ENCODE data around the gene MAP3K10. TPM values are rescaled to one million over a fixed set of nuclear protein-coding genes. Genes with fewer than 3 reads are reported as not detected.

Gene MAP3K10
- total RNA-seq, 2 experiments from 2014 or later, result 10.9 to 11.0 TPM

DNA sequence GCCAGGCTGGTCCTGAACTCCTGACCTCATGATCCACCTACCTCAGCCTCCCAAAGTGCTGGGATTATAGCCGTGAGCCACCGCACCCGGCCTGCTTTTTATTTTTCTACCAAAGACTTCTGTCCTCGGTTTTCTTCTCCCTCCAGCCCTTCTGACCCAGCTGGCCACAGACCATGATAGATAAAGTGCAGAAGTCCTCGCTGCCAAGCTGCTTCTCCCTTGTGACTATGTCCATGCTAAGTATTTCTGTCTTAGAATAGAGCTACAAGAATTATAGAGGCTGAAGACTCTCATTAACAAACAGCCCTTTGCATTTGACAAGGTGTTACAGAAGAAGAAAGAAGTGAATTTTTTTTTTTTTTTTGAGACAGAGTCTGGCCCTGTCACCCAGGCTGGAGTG is 15.4 kb upstream of the MAP3K10 start:
- intact Hi-C loops (cut with micrococcal nuclease), result no loop called here
- Mint-ChIP-seq H3K4me3 (no peak overlapping the region), H3K36me3 (no peaks in the 10 kb centered on the region), H3K9me3 (no peaks in the 10 kb centered on the region), H3K4me1 (ENCODE audit: low read depth) (no peaks in the 10 kb centered on the region), H3K27ac (no peak overlapping the region), H3K27me3 (peaks cover 6% of the 10 kb centered on the region)
- DNase-seq, result no peak
- ChIA-PET CTCF (interaction anchor here (2.8 kb wide), 1 partner anchor 36 kb away, joined by 8 read pairs; no protein-coding TSS in a partner anchor), POLR2A (no interaction called here)

DNA sequence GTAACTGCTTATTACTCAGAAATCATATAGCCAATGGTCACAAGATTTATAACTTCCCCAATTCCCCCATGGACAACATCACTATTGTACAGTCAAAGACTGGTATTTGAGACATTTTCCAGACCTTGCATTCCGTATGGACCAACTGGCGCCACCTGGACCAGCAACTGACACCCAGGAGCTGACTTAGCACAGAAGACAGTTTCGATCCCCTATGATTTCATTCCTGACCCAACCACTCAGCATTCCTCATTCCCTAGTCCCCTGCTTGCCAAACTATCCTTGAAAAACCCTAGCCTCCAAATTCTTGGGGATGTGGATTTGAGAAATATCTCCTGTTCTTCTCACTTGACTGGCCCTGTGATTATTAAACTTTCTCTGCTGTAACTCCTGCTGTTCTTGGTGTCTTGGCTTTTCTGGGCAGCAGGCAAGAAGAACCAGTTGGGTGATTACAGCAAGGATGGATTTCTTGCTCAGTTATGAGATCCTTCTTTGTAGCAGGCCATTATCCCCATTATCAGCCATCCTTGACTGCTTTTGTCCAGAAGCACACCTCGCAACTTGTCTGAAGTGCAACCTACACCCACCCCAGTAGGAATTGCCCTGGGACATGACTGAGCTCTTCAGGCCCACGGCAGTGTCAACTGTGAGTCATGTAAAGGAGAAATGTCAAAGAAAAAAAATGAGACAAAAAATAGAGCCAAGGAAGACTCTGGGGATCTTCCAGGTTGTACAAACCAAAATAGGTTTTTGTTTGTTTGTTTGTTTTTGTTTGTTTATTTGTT is 13.7 kb upstream of the MAP3K10 start:
- Mint-ChIP-seq H3K9me3 (no peaks in the 10 kb centered on the region), H3K27me3 (peaks cover 6% of the 10 kb centered on the region), H3K36me3 (no peaks in the 10 kb centered on the region), H3K4me1 (ENCODE audit: low read depth) (no peaks in the 10 kb centered on the region), H3K4me3 (no peak overlapping the region), H3K27ac (no peak overlapping the region)
- ChIA-PET CTCF (interaction anchor here (1.1 kb wide), 1 partner anchor 10 kb away, joined by 3 read pairs; no protein-coding TSS in a partner anchor), POLR2A (no interaction called here)
- no peak for DNase-seq
- intact Hi-C loops (cut with micrococcal nuclease), result no loop called here

DNA sequence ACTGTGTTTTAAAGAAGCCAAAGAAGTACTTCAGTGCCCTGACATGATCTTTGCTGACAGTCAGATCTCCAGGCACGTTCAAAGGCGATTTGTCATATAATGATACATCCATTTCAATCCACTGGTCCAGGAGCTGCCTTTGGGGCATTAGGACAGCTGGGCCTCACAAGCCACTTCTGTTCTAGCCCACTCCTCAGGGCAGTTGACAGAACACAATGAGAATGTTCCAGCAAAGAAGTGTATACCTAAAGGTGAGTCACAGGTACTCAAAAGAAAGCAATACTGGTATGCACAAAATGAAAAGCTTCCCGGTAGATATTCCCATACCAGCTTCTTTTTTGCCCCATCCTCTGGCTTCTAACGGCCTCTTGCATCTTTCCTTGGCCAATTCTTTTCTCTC is 12.5 kb upstream of the MAP3K10 start:
- ChIA-PET POLR2A (no interaction called here), CTCF (interaction anchor here (1.0 kb wide), 1 partner anchor 34 kb away, joined by 3 read pairs; no protein-coding TSS in a partner anchor)
- intact Hi-C loops (cut with micrococcal nuclease), result no loop called here
- peaks cover 6% of the 10 kb centered on the region for H3K27me3 Mint-ChIP-seq
- no peaks in the 10 kb centered on the region for H3K4me1 Mint-ChIP-seq (ENCODE audit: low read depth)
- H3K27ac Mint-ChIP-seq, result no peak overlapping the region
- H3K36me3 Mint-ChIP-seq, result no peaks in the 10 kb centered on the region
- H3K4me3 Mint-ChIP-seq, result no peak overlapping the region
- no peaks in the 10 kb centered on the region for H3K9me3 Mint-ChIP-seq
- DNase-seq, result no peak

DNA sequence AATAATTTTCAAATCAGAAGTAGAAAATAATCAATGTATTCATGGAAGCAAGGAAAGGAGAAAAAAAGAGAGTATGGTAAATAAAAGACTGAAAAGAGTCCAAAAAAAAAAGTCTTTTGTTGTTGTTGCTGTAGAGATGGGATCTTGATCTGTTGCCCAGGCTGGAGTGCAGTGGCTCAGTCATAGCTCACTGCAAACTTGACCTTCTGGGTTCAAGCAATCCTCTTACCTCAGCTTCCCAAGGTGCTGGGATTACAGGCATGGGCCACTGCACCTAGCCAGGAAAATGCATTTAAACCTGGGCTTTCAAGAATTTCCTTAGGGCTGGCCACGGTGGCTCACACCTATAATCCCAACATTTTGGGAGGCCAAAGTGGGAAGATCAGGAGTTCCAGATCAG is 7.0 kb upstream of the MAP3K10 start:
- Mint-ChIP-seq H3K27me3 (peaks cover 2% of the 10 kb centered on the region), H3K27ac (no peak overlapping the region), H3K36me3 (no peaks in the 10 kb centered on the region), H3K4me3 (no peak overlapping the region), H3K9me3 (no peaks in the 10 kb centered on the region), H3K4me1 (ENCODE audit: low read depth) (no peaks in the 10 kb centered on the region)
- CTCF ChIA-PET, result interaction anchor here (1.1 kb wide), 1 partner anchor 121 kb away, joined by 4 read pairs; no protein-coding TSS in a partner anchor
- POLR2A ChIA-PET, result no interaction called here
- no peak for DNase-seq
- intact Hi-C loops (cut with micrococcal nuclease), result no loop called here

DNA sequence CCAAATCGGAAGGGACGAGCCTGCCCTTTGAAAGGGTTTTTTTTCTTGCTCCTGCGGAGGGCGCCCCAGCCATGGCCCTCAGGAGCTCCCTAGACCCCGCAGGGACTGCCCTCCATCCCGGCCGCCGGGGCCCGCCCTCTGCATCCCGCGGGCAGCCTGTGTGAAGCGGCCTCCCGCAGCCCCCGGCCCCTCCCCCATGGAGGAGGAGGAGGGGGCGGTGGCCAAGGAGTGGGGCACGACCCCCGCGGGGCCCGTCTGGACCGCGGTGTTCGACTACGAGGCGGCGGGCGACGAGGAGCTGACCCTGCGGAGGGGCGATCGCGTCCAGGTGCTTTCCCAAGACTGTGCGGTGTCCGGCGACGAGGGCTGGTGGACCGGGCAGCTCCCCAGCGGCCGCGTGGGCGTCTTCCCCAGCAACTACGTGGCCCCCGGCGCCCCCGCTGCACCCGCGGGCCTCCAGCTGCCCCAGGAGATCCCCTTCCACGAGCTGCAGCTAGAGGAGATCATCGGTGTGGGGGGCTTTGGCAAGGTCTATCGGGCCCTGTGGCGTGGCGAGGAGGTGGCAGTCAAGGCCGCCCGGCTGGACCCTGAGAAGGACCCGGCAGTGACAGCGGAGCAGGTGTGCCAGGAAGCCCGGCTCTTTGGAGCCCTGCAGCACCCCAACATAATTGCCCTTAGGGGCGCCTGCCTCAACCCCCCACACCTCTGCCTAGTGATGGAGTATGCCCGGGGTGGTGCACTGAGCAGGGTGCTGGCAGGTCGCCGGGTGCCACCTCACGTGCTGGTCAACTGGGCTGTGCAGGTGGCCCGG is 815 bp downstream of the MAP3K10 start:
- H3K27me3 Mint-ChIP-seq, result no peaks in the 10 kb centered on the region
- H3K4me1 Mint-ChIP-seq (ENCODE audit: low read depth), result peaks cover 20% of the 10 kb centered on the region
- H3K9me3 Mint-ChIP-seq, result no peaks in the 10 kb centered on the region
- H3K27ac Mint-ChIP-seq, result no peak overlapping the region
- peak overlapping the region; percentile 57 for H3K4me3 Mint-ChIP-seq
- intact Hi-C loops (cut with micrococcal nuclease), result loop anchor here (5.0 kb wide), 1 partner anchor 100 kb away; the partner anchor contains the start of gene ZNF780A
- DNase-seq, result peak; percentile 38
- ChIA-PET POLR2A (interaction anchor here (0.5 to 0.7 kb wide), 3 partner anchors 48 to 1355 kb away, joined by 3 to 4 read pairs (median 3); partner anchors contain the start of gene C19orf47), CTCF (interaction anchor here (0.6 to 2.6 kb wide), 2 partner anchors 51 to 130 kb away, joined by 3 to 21 read pairs; no protein-coding TSS in a partner anchor)
- H3K36me3 Mint-ChIP-seq, result no peaks in the 10 kb centered on the region

DNA sequence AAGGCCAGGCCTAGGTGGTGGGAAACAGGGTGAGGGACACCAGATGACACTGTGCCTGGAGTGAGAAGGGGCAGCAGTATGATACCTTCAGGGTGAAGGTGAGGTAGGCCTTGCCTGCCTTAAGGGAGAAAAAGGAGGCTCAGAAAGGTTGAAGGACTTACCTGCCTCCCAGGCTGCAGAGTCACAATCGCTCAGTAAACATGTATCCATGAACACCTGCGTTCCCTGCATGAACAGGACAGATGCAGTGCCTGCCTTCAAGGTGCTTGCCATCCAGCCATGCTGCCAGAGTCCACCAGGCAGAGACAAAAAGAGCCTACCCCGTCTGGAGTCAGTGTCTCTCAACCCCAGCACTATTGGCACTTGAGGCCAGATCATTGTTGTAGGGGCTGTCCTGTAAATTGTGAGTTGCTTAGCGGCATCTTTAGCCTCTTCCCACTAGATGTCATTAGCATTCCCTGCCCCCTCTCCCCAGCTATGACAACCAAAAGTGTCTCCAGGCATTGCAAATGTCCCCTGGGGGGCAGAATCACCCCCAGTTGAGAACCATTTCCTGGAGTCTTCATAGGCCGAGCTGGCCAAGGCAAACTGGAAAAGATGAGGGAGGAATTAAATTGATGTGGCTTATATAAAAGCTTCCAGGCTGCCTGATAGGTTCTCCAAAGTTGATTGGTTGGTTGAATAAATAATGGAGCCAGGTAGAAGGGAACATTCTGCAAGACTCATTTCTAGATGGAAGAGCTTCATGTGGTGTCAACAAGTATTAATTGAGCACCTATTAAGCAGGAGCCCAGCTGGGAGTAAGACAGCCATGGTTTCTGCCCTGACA is 1.7 kb downstream of the MAP3K10 start:
- Mint-ChIP-seq H3K4me3 (peak overlapping the region; percentile 57), H3K27ac (no peak overlapping the region), H3K36me3 (no peaks in the 10 kb centered on the region), H3K9me3 (no peaks in the 10 kb centered on the region), H3K4me1 (ENCODE audit: low read depth) (peaks cover 20% of the 10 kb centered on the region), H3K27me3 (no peaks in the 10 kb centered on the region)
- intact Hi-C loops (cut with micrococcal nuclease), result loop anchor here (5.0 kb wide), 1 partner anchor 101 kb away; the partner anchor contains the start of gene ZNF780A
- ChIA-PET POLR2A (no interaction called here), CTCF (interaction anchor here (0.5 kb wide), 1 partner anchor 49 kb away, joined by 5 read pairs; no protein-coding TSS in a partner anchor)
- no peak for DNase-seq

DNA sequence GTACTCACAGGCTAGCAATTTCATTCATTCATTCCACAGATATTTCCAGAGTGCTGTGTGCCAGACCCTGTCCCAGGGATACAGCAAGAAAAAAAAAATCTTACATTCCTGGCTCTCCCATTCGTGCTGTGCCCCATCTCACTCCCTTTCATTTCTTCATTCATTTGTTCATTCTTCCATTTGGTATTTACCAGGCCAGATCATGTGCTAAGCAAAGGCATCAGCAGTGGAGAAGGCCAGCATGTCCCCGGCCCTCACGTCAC is 2.3 kb downstream of the MAP3K10 start:
- Mint-ChIP-seq H3K9me3 (no peaks in the 10 kb centered on the region), H3K27me3 (no peaks in the 10 kb centered on the region), H3K27ac (no peak overlapping the region), H3K36me3 (no peaks in the 10 kb centered on the region), H3K4me1 (ENCODE audit: low read depth) (peaks cover 20% of the 10 kb centered on the region), H3K4me3 (no peak overlapping the region)
- DNase-seq, result no peak
- CTCF ChIA-PET, result no interaction called here
- POLR2A ChIA-PET, result no interaction called here
- intact Hi-C loops (cut with micrococcal nuclease), result loop anchor here (5.0 kb wide), 1 partner anchor 101 kb away; the partner anchor contains the start of gene ZNF780A

DNA sequence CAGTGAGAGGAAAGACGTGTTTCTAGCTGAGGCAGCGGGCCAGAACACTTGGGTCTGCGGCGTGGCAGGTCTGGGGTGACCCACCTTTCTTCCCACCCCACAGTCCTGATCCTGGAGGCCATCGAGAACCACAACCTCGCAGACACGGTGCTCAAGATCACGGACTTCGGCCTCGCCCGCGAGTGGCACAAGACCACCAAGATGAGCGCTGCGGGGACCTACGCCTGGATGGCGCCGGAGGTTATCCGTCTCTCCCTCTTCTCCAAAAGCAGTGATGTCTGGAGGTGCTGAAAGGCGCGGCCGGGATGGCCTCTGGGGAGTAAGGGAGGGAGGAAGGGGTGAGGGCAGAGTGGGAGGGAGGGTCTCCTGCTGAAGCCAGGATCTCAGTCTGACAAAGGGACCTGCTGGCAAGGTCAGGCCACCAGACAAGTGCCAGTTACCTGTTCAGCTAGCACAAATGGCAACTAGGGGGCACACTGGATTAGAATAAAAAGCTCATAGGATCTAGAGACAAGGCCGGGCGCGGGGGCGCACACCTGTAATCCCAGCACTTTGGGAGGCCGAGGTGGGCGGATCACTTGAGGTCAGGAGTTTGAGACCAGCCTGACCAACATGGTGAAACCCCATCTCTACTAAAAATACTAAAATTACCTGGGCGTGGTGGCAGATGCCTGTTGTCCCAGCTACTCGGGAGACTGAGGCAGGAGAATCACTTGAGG is 7.2 kb downstream of the MAP3K10 start:
- intact Hi-C loops (cut with micrococcal nuclease), result no loop called here
- Mint-ChIP-seq H3K9me3 (no peaks in the 10 kb centered on the region), H3K27ac (no peak overlapping the region), H3K27me3 (no peaks in the 10 kb centered on the region), H3K4me3 (no peak overlapping the region), H3K4me1 (ENCODE audit: low read depth) (peaks cover 6% of the 10 kb centered on the region), H3K36me3 (peaks cover 2% of the 10 kb centered on the region)
- ChIA-PET POLR2A (no interaction called here), CTCF (no interaction called here)
- DNase-seq, result no peak

DNA sequence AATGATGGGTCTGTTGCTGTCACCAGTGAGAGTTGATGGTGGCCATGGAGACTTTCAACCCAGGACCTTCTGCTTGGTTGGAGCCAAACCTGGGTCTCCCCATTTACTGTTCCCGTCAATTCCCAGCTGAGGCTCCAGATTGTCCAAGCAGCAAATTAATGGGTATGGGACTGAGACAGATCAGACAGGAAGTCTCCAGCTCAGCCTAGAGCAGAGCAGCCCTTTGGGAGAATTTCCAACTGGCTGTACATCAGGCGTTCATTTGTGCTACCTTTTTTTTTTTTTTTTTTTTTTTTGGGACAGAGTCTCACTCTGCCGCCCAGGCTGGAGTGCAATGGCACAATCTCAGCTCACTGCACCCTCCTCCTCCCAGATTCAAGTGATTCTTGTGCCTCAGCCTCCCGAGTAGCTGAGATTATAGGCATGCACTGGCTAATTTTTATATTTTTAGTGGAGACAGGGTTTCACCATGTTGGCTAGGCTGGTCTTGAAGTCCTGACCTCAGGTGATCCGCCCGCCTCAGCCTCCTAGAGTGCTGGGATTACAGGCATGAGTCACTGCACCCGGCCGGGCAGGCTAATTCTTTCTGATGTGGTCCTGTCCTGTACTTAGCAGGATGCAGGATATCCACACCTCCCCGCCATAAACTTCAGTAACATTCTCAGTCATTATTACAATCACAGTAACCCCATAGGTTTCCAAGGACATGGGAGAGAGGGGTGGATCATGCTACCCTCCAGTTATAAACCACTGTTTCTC is 9.3 kb downstream of the MAP3K10 start:
- CTCF ChIA-PET, result interaction anchor here (1.6 kb wide), 1 partner anchor 61 kb away, joined by 4 read pairs; no protein-coding TSS in a partner anchor

DNA sequence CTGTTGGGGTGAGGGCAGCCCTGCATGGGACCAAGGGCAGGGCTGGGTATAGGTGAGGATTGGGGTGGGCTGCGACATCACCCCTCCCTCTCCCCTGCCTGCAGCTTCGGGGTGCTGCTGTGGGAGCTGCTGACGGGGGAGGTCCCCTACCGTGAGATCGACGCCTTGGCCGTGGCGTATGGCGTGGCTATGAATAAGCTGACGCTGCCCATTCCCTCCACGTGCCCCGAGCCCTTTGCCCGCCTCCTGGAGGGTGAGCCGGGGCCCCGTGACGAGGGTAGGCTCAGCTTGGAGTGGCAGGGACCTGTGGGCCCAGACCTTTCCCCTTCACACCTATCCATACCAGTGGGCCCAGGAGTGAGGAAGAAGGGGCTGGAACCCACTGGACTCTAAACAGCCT is 13.2 kb downstream of the MAP3K10 start:
- Mint-ChIP-seq H3K27me3 (no peaks in the 10 kb centered on the region), H3K27ac (no peak overlapping the region), H3K9me3 (no peaks in the 10 kb centered on the region), H3K4me1 (ENCODE audit: low read depth) (no peaks in the 10 kb centered on the region), H3K36me3 (peaks cover 7% of the 10 kb centered on the region), H3K4me3 (no peak overlapping the region)
- no peak for DNase-seq
- ChIA-PET POLR2A (no interaction called here), CTCF (no interaction called here)
- intact Hi-C loops (cut with micrococcal nuclease), result no loop called here

More for the DNA sequence above, 9.3 kb downstream of the MAP3K10 start:
- H3K36me3 Mint-ChIP-seq, result peaks cover 6% of the 10 kb centered on the region
- no peak overlapping the region for H3K4me3 Mint-ChIP-seq
- no peaks in the 10 kb centered on the region for H3K4me1 Mint-ChIP-seq (ENCODE audit: low read depth)
- H3K27me3 Mint-ChIP-seq, result no peaks in the 10 kb centered on the region
- POLR2A ChIA-PET, result no interaction called here
- intact Hi-C loops (cut with micrococcal nuclease), result no loop called here
- no peak overlapping the region for H3K27ac Mint-ChIP-seq
- no peak for DNase-seq
- no peaks in the 10 kb centered on the region for H3K9me3 Mint-ChIP-seq

DNA sequence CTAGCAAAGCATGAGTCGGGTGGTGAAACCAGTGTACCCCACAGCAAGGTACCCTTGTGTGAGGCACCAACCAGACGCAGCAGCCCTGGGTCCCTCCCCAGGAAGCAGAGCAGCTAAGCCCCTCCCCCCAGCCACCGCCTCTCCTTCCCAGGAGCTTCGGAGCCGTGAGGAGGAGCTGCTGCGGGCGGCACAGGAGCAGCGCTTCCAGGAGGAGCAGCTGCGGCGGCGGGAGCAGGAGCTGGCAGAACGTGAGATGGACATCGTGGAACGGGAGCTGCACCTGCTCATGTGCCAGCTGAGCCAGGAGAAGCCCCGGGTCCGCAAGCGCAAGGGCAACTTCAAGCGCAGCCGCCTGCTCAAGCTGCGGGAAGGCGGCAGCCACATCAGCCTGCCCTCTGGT is 14.5 kb downstream of the MAP3K10 start:
- CTCF ChIA-PET, result no interaction called here
- H3K27ac Mint-ChIP-seq, result no peak overlapping the region

More for the DNA sequence above, 14.5 kb downstream of the MAP3K10 start:
- H3K9me3 Mint-ChIP-seq, result no peaks in the 10 kb centered on the region
- no peaks in the 10 kb centered on the region for H3K27me3 Mint-ChIP-seq
- no peaks in the 10 kb centered on the region for H3K4me1 Mint-ChIP-seq (ENCODE audit: low read depth)
- POLR2A ChIA-PET, result no interaction called here
- no peak for DNase-seq
- H3K36me3 Mint-ChIP-seq, result peaks cover 7% of the 10 kb centered on the region
- intact Hi-C loops (cut with micrococcal nuclease), result no loop called here
- H3K4me3 Mint-ChIP-seq, result no peak overlapping the region
